Ovary (tissue), 9 donors: ENCODE measurements around the gene ADAMTS12. TPM values are rescaled to one million over a fixed set of nuclear protein-coding genes. Genes with fewer than 3 reads are reported as not detected.

ENCODE experiments used
- DNase-seq, 5 donors: peaks; one replicate each; pipeline ENCODE4 v3.0.0-alpha.2; 2019 to 2020
- H3K27ac ChIP-seq, 2 donors: fragments of 200-600 bp; one replicate each; pipeline versions ENCODE4 v1.5.1 to v1.8.0; 2019 to 2022
- H3K27me3 ChIP-seq: fragments of 200-600 bp; one replicate; pipeline ENCODE4 v1.8.0; 2022
- H3K36me3 ChIP-seq: fragments of 200-600 bp; sonication (generic); one replicate; pipeline ENCODE4 v1.5.1; 2019
- H3K4me1 ChIP-seq: one replicate; pipeline ENCODE4 v1.8.1; 2013; ENCODE audit warnings: mild to moderate bottlenecking, moderate library complexity; ENCODE audit not compliant: insufficient read depth
- H3K4me3 ChIP-seq: fragments of 200-600 bp; sonication (generic); one replicate; pipeline ENCODE4 v1.5.1; 2017
- H3K9me3 ChIP-seq, 2 donors: fragments of 200-600 bp in 1 of 2; sonication (generic) in 1 of 2; one replicate each; pipeline versions ENCODE4 v1.5.1 to v1.8.1; 2013 to 2019; ENCODE audit warnings: mild to moderate bottlenecking in 1 of 2, moderate library complexity in 1 of 2
- EP300 ChIP-seq: sonication (generic); formaldehyde crosslinking; IDR thresholded peaks from one replicate; pipeline ENCODE4 v1.6.1; 2017; ENCODE audit warnings: antibody characterized with exemption
- POLR2A ChIP-seq: fragments of 450-650 bp; IDR thresholded peaks from one replicate; pipeline ENCODE4 v1.6.1; 2017; ENCODE audit warnings: antibody characterized with exemption, mild to moderate bottlenecking, moderate library complexity
- WGBS, 3 donors: extraction: QIAGEN DNeasy Blood & Tissue Kit in 1 of 3; methylation state at CpG; one replicate each; pipeline versions ENCODE4 v1.1.5 to v1.1.7; 2013 to 2017; 5-methylcytosine and 5-hydroxymethylcytosine counted together
- intact Hi-C, 4 donors: fragments of 100-400 bp; cut with DNase I; formaldehyde crosslinking; loops; one replicate each; pipeline versions ENCODE4 v1.11.0 to v1.15.1; 2022 to 2023
- polyA plus RNA-seq, 2 donors: library from polyadenylated mRNA; stranded (reverse); fragments of 200-250 nt in 1 of 2; fragments of 350-450 nt in 1 of 2; fragmentation: Illumina TruSeq in 1 of 2; extraction: RNeasy Lipid Tissue Mini Kit (QIAGEN cat#74804) in 1 of 2; gene quantifications; one replicate each; pipeline ENCODE4 v1.2.3, GENCODE V29; 2013 to 2014
- total RNA-seq, 7 donors: library from RNA; depleted of rRNA in 2 of 7; stranded (reverse); fragments of >200 nt in 2 of 7; fragmentation: NEBNext Ultra II Directional in 3 of 7; extraction: Animal tissue kit (Norgen Biotek cat#: 25700) in 3 of 7; gene quantifications; one replicate each; pipeline versions ENCODE4 v1.1.0 to v1.2.4, GENCODE V29; 2016 to 2023
- TF ChIP-seq, protein P1 (sequence below), 3 donors: fragments of 450-650 bp in 2 of 3; fragments of 200-600 bp in 1 of 3; IDR thresholded peaks; one replicate each; pipeline versions ENCODE4 v1.5.1 to v1.8.0; 2016 to 2022; ENCODE audit warnings: antibody characterized with exemption in 3 of 3, mild to moderate bottlenecking in 1 of 3
- donor health status: DM: no; HTN: no; CAD: no; lungs with moderate emphysema.
- donor health status: DM: no; HTN: no; CAD: no.
- donor health status: Bipolar disorder and iron deficiency.
- donor health status: DM: yes; HTN: yes; CAD: no.
- donor health status: DM: no; HTN: no; CAD: no.
- donor health status: DM: yes; HTN: yes; CAD: no.

Gene ADAMTS12
- total and polyA plus RNA-seq, 9 donors = 2.9 to 9.8 (median 5.5) TPM

DNA sequence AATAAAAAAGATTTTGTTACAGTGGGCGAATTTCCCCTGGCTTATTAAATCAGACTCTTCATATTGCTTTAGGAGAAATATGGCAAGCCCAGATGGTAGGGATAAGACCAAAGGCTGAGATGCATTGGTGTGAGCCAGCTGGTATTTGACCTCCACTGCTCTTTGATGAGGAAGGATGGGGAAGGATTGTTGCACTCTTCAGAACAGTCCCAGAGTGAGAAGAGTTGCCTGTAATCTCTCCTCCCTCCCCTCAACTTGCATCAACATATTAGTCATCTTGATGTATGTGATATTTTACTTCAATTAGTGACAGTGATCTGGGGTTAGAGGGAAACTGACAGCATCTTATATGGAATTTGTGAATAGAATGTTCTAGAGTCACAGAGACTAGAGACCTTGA is 136.6 kb downstream of the ADAMTS12 start:
- Histone ChIP-seq H3K36me3 (no peaks in the 10 kb centered on the region), H3K9me3 (no peaks in the 10 kb centered on the region), H3K4me3 (no peak overlapping the region), H3K27me3 (no peaks in the 10 kb centered on the region), H3K4me1 (peaks cover 2% of the 10 kb centered on the region), H3K27ac (no peak overlapping the region)
- DNase-seq = no peak
- TF ChIP-seq EP300 (no peak), POLR2A (no peak)
- TF ChIP-seq, protein P1, sequence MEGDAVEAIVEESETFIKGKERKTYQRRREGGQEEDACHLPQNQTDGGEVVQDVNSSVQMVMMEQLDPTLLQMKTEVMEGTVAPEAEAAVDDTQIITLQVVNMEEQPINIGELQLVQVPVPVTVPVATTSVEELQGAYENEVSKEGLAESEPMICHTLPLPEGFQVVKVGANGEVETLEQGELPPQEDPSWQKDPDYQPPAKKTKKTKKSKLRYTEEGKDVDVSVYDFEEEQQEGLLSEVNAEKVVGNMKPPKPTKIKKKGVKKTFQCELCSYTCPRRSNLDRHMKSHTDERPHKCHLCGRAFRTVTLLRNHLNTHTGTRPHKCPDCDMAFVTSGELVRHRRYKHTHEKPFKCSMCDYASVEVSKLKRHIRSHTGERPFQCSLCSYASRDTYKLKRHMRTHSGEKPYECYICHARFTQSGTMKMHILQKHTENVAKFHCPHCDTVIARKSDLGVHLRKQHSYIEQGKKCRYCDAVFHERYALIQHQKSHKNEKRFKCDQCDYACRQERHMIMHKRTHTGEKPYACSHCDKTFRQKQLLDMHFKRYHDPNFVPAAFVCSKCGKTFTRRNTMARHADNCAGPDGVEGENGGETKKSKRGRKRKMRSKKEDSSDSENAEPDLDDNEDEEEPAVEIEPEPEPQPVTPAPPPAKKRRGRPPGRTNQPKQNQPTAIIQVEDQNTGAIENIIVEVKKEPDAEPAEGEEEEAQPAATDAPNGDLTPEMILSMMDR (IDR thresholded peaks at IDR 0.05) = no peak
- intact Hi-C loops = no loop called here
- 61 to 83% (median 70%) methylated on average over 1 of the region's 1 CpG for WGBS, 3 donors

DNA sequence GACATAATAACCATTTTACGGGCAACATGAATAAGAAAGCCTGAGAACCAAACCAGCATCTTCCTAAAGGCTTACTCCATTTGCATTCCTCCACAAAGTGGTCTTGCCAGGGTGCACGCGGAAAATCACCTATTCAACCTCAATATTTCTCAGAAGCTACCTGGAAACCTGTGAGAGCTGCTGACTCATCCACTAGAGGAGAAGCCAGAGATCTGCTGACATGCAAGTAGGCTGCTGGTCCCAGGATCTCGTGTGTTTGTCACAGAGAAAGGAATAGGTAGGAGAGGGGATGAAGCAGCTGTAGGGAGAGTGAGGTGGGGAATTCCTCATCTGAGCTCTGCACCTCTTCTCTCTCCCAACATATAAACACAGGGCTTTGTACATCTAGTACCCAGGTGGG is 138.1 kb downstream of the ADAMTS12 start:
- H3K27me3 ChIP-seq = no peaks in the 10 kb centered on the region
- WGBS, 3 donors = 93 to 95% (median 94%) methylated on average over 4 of the region's 4 CpGs
- no peaks in the 10 kb centered on the region for H3K36me3 ChIP-seq
- peaks cover 2% of the 10 kb centered on the region for H3K4me1 ChIP-seq
- no peaks in the 10 kb centered on the region for H3K9me3 ChIP-seq
- intact Hi-C loops = no loop called here
- H3K4me3 ChIP-seq = no peak overlapping the region
- TF ChIP-seq, protein P1 (IDR thresholded peaks at IDR 0.05) = no peak
- TF ChIP-seq POLR2A = no peak
- no peak for TF ChIP-seq EP300
- DNase-seq = no peak
- no peak overlapping the region for H3K27ac ChIP-seq

DNA sequence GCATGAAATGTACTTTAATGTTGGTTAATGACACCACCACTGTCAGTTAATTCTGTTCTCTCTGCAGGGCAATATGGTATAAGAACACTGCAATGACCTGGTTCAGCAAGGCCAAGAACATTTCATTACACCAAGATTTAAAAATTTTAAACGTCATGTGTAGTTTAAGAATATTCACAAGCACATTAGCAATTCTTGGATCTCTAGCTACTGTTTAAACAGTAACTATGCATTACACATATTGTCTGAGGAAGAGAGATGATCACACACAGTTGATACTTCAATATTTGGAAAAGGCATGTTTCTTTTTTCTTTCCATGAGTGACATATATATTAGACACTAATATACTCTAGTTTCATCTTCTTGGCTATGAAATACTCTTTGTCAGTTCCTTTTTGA is 143.0 kb downstream of the ADAMTS12 start:
- Histone ChIP-seq H3K27me3 (no peaks in the 10 kb centered on the region), H3K9me3 (no peaks in the 10 kb centered on the region), H3K4me3 (no peak overlapping the region), H3K4me1 (no peaks in the 10 kb centered on the region), H3K27ac (no peak overlapping the region), H3K36me3 (no peaks in the 10 kb centered on the region)
- no peak for TF ChIP-seq EP300
- TF ChIP-seq, protein P1 (IDR thresholded peaks at IDR 0.05) = no peak
- TF ChIP-seq POLR2A = no peak
- intact Hi-C loops = no loop called here
- 59 to 87% (median 86%) methylated on average over 1 of the region's 1 CpG for WGBS, 3 donors
- no peak for DNase-seq

DNA sequence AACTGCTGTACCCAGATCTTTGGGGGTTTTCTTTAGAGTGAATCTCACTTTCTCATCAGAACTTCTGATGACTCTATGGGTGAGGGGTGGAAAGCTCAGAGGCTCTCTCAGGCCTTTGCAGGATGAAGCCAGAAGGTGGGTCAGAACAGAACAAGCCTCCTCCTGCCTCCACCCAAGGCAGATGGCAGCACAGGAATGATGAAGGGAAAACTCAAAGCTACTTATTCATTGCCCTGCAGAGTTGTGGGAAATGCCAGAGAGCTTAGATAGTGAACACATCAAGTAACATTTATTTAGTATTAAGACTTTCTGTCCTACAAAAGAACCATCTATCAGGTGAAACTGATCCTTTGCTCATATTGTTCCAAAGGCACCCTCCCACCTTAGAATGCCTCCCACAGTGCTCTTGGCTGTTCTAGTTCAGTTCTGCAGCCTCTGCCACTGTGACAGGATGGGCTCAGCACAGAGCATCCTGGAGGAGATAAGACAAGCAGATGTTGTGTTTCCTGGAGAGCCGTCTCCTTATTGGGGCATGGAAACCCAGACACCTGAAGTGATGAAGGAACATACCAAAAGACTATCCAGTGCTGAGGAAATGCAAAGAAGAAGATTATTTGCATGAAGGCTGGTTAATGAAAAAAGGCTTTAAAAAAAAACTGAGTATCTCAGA is 146.6 kb downstream of the ADAMTS12 start:
- no peaks in the 10 kb centered on the region for H3K36me3 ChIP-seq
- H3K9me3 ChIP-seq = no peaks in the 10 kb centered on the region
- TF ChIP-seq, protein P1 (IDR thresholded peaks at IDR 0.05) = no peak
- TF ChIP-seq EP300 (no peak), POLR2A (no peak)
- H3K4me3 ChIP-seq = no peak overlapping the region
- H3K27ac ChIP-seq = no peak overlapping the region
- no peak for DNase-seq
- intact Hi-C loops = no loop called here
- no peaks in the 10 kb centered on the region for H3K27me3 ChIP-seq
- 80 to 88% (median 84%) methylated on average over 1 of the region's 1 CpG for WGBS, 3 donors
- no peaks in the 10 kb centered on the region for H3K4me1 ChIP-seq
